Fibroblast of skin of right quadriceps (primary cell): ENCODE data around the gene HS2ST1.
"Not testable (repeated sequence)": the region's sequence is repeated elsewhere in the genome, so short reads cannot be mapped to it uniquely, and the experiment has no call there.

Experiments used
- DNase-seq: peaks from one replicate; pipeline ENCODE4 v3.0.0-alpha.2; 2013

The HS2ST1 gene

DNA sequence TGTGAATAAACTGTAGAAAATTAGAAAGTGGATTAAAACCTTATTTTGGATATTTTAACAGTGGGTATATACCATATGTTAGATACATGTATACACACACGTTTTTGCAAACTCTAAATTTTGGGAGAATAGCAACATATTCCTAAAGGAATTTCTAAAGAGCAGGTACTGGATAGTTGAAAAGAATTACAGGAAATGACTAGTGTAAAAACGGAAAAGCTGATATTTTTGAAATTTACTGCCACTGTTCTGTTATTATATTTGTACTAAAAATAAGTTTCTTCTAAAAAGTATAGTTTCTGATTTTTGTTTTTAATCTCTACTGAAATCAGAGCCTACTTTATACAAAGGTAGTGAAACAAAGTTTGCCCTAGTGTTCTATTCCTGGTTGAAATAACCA is 114.1 kb downstream of the HS2ST1 start:
- DNase-seq, result no peak

DNA sequence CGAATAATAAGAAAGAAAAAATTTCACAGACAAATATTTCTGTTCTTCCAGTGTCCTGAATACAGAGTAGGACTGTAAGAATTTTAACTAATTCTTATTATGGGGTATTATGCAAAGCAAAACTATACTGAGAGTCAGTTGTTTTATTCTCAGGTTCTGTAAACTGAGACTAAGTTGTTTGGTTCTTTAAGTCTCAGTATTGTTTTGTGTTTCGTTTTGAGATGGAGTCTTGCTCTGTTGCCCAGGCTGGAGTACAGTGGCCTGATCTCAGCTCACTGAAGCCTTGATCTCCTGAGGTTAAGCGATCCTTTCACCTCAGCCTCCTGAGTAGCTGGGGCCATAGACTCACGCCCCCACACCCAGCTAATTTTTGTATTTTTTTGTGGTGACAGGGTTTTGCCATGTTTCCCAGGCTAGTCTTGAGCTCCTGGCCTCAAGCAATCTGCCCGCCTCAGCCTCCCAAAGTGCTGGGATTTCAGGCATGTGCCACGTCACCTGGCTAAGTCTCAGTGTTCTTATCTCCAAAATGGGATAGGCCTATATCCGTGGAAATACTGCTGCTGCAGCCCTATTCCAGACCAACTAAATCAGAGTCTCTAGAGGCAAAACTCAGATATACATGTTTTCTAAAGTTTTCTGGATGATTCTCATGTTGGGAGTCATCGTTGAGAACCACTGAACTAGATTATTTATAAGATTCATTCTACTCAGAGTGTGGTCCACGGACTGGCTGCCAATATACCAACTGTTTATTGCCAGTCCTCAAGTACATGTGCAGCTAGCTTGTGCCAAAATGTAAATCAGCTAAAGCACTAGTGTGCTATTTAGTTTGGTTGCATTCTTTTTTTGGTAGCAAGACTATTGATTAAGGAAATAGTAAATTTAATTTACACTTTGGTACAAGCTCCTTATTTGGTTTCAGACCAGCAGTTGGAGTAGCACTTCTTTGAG is 116.6 kb downstream of the HS2ST1 start:
- DNase-seq, result no peak

DNA sequence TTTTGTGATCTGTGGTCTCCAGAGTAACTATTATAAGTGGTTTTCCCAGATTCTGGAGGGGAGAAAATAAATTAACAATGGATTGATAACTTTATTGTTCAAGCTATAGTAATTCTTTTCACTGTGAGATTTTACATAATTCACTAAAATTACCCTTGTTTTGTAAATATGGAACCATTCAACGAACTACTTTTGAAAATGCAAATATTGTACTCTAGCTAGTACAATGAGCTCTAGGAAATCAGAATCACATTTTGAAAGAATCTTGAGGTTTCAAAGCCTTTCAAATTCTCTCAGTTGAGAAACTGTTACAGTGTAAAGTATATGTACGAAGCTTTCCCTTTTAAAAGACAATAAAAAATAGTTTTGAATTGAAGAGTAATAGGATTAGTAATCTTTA is 119.9 kb downstream of the HS2ST1 start:
- no peak for DNase-seq

GRCh38 chr1:87039096-87039495 is 124.7 kb downstream of the HS2ST1 start:
- no peak for DNase-seq

GRCh38 chr1:87042111-87042811 is 127.8 kb downstream of the HS2ST1 start:
- DNase-seq, result no peak

GRCh38 chr1:87044424-87044823 is 130.0 kb downstream of the HS2ST1 start:
- DNase-seq, result no peak

DNA sequence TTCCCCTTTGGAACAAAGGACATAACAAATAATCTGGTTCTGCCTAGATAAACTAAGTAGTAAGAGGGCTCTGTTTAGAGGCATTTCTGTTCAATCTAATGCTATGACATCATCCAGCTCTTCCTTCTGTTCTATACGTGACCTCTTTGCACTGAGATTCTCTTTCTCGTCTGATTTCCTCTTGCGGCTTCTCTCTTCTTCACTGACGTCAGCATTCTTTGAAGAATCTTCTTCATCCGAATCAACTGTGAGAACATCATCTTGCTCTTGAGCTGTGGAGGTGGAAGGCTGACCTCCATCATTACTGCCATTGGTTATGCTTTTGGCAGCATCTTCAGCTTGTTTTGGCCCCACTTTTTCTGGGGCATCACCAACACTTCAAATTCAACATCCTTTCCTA is 130.4 kb downstream of the HS2ST1 start:
- DNase-seq, result no peak

DNA sequence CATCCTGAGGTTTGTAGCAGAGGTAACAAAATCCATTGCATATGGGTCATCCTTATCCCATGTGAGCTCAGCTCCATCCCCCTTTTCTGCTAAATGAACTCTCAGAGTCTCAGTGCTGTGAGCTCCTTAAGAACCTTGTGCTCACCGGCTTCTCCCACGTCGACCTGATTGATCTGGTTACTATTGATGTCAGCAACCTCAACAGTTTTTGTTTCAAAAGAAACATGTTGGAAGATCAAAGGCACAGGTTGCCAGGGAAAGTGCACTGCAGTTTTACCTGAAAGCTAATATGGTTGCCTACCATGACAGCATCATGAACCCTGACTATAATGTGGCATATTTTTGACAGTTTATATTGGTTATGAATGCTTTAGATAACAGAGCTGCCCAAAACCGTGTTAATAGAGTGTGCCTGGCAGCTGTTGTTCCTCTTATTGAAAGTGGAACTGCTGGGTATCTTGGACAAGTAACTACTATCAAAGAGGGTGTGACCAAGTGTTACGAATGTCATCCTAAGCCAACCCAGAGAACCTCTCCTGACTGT is 131.4 kb downstream of the HS2ST1 start:
- peak; percentile 22 for DNase-seq

DNA sequence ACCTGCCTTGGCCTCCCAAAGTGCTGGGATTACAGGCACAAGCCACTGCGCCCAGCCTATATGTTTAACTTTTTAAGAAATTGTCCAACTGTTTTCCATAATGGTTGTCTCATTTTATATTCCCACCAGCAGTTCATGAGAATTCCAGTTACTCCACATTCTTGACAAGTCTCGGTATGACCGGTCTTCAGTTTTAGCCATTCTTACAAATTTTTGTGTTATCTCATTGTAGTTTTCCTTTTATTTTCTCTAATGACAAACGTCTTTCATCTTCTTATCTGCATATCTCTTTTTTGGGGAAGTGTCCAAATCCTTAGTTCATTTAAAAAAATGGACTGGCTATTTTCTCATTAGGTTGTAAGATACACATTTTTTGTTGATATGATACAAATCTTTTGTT is 132.5 kb downstream of the HS2ST1 start:
- DNase-seq, result no peak

DNA sequence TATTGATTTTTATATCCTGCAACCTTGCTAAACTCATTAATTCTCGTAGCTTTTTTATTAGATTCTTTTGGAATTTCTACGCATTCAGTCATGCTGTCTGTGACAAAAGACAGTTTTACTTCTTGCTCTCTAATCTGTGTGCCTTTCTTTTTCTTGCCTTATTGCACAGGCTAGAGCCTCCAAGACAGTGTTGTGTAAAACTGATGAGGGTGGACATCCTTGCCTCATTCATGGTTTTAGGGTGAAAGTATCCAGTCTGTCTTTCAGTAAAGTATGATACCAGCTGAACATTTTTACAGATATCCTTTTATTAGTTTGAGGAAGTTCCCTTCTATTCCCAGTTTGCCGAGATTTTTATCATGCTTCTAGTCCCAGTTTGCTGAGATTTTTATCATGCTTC is 133.8 kb downstream of the HS2ST1 start:
- no peak for DNase-seq

DNA sequence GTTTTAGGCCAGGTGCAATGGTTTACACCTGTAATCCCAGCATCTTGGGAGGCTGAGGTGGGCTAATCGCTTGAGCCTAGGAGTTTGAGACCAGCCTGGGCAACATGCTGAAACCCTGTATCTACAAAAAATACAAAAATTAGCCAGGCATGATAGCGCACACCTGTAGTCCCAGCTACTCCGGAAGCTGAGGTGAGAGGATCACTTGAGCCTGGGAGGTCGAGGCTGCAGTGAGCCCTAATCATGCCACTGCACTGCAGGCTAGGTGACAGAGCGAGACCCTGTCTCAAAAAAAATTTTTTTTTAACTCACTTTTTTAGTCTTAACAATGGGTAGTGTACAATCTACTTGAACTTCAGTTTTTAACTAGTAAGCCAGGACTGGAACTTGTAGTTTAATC is 137.5 kb downstream of the HS2ST1 start:
- no peak for DNase-seq

DNA sequence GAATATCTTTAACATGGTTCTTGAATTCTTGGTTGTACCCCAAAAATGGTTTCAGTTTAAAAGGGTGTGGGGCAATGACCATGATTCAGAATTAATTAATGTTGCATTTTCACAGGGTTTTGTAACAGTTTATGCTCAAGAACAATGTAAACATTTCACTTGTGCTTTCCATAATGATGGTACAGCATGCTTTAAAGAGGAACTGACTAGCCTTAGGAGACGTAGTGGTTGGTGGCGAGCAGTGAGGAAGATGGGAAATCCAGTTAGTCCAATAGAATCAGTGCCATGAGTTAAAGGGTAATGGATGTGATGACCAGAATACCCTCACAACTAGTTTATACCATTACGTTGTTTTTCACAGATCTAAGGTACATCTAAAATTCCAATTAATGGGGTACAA is 138.0 kb downstream of the HS2ST1 start:
- no peak for DNase-seq

DNA sequence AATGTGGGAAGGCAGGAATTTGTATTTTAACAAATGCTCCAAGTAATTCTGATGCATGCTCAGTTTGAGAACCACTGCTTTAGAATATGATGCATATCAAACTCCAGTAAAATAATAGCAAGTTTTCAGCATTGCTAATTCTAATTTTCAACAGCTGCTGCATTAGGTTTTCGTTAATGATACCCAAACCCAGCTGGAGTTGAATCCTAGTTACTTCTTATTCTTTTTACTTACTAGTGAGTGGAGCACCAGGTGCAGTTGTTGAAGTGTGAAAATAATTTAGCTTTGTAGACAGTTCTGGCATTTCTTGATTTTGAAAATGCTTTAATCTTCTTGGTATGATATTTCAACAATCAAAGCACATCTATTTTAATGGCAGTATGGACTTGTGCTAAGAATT is 138.5 kb downstream of the HS2ST1 start:
- no peak for DNase-seq

DNA sequence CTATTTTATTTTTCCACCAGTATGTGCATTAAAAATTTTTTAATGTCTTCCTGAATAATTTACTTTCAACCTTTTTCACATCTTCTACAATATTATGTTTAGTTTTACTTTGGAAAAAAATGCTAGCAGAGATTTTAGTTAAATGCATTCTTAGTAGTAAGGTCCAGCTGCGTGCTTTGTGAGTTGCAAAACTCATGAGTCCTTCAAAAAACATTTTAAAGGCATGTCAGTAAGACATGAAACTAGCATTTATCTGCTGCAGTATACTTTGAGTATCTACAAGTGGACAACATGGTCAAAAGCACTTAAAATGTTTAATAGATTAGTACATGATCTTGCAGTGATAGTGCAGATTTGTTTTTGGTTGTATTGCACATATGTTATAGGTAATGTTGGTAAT is 139.0 kb downstream of the HS2ST1 start:
- no peak for DNase-seq

- DNase-seq, result no peak
Measured at GRCh38 chr1:87056974-87057373, 142.5 kb downstream of the HS2ST1 start.

DNA sequence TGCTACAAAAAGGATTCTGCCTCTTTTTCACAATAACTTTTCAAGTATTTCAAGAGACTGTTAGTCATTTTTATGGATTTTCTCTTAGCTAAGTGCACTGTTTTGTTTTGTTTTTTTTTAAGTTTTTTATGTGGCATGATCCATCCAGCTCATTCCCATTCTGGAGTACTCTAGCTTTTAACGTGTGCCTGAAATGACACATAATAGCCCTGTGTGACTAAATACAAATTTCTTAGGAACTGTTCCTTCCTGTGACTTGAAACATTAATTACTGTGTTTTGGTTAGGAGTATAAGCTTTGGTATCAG is 143.9 kb downstream of the HS2ST1 start:
- DNase-seq, result peak; percentile 19

GRCh38 chr1:87061742-87062156 is 147.3 kb downstream of the HS2ST1 start:
- DNase-seq, result peak; percentile 51

- no peak for DNase-seq
Measured at GRCh38 chr1:87062687-87063086, 148.3 kb downstream of the HS2ST1 start.

- DNase-seq, result no peak
Measured at GRCh38 chr1:87064309-87064708, 149.9 kb downstream of the HS2ST1 start.

DNA sequence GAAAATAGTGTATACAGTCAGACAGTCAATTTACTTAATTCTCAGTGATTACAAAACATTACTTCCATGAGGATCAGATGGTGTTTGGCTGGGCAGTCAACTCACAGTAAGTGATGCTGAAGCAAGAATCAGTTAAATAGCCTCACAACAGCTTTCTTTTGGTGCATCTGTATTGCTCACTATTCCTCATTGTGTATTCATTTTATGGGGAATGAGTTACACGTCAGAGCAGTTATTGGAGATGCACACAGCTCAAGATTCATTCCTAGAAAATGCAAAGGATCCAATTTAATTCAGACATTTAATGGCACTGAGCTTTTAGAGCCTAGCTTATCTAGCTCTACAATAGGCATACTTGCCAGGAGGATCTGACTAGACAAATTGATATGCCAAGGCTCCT is 150.6 kb downstream of the HS2ST1 start:
- no peak for DNase-seq

DNA sequence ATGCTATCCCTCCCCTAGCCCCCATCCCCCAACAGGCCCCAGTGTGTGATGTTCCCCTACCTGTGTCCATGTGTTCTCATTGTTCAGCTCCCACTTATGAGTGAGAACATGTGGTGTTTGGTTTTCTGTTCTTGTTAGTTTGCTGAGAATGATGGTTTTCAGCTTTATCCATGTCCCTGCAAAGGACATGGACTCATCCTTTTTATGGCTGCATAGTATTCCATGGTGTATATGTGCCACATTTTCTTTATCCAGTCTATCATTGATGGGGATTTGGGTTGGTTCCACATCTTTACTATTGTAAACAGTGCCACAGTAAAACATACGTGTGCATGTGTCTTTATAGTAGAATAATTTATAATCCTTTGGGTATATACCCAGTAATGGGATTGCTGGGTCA is 152.3 kb downstream of the HS2ST1 start:
- DNase-seq, result not testable (repeated sequence)

- DNase-seq, result no peak
Measured at GRCh38 chr1:87072411-87072810, 158.0 kb downstream of the HS2ST1 start.

DNA sequence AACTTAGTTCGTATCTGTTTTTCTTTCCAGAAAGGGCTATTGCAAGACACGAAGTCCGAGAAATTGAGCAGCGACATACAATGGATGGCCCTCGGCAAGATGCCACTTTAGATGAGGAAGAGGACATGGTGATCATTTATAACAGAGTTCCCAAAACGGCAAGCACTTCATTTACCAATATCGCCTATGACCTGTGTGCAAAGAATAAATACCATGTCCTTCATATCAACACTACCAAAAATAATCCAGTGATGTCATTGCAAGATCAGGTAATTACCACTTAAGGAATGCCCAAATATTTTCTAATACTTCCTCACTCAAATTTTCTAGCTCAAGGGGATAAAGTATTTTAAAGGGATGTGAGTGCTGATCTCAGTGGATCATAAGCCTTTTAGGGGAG is 158.5 kb downstream of the HS2ST1 start:
- DNase-seq, result no peak
